DND-41 (cell line): ENCODE measurements around the gene ABHD4.

ENCODE experiments used
- EZH2 ChIP-seq: IDR thresholded peaks from 3 replicates; pipeline ENCODE4 v1.6.1; 2012; ENCODE audit warnings: borderline replicate concordance, low read depth, mild to moderate bottlenecking, moderate library complexity, low read length, inconsistent platforms; ENCODE audit not compliant: severe bottlenecking
- TF ChIP-seq, protein P1 (sequence below): IDR thresholded peaks from 2 replicates; pipeline ENCODE4 v1.5.1; 2012; ENCODE audit warnings: borderline replicate concordance, low read length, moderate library complexity, mild to moderate bottlenecking; ENCODE audit not compliant: poor library complexity, severe bottlenecking; ENCODE audit errors: extremely low read depth

GRCh38 chr14:22634233-22634900 lies 36.3 kb downstream of the ABHD4 start:
- TF ChIP-seq, protein P1, sequence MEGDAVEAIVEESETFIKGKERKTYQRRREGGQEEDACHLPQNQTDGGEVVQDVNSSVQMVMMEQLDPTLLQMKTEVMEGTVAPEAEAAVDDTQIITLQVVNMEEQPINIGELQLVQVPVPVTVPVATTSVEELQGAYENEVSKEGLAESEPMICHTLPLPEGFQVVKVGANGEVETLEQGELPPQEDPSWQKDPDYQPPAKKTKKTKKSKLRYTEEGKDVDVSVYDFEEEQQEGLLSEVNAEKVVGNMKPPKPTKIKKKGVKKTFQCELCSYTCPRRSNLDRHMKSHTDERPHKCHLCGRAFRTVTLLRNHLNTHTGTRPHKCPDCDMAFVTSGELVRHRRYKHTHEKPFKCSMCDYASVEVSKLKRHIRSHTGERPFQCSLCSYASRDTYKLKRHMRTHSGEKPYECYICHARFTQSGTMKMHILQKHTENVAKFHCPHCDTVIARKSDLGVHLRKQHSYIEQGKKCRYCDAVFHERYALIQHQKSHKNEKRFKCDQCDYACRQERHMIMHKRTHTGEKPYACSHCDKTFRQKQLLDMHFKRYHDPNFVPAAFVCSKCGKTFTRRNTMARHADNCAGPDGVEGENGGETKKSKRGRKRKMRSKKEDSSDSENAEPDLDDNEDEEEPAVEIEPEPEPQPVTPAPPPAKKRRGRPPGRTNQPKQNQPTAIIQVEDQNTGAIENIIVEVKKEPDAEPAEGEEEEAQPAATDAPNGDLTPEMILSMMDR = no peak
- TF ChIP-seq EZH2 = no peak
